ENCODE measurements around the gene KLHDC2.

DNA sequence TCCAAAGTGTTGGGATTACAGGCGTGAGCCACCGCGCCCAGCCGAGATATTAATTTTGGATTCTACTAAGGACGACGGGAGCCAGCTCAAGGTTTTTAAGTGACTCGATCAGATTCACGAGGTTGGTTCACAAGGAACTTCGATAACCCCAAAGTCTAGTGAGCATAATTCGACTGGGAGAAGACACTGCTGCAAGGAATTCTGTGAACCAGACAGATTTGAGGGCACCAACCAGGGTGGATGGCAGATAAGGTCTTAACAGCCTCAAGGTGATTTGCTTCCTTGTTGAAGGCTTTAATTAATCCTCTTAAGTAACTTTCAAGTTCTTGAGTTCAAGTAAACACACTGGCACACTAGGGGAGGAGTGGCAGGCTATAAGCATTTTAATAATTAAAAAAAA is 1.1 kb upstream of the KLHDC2 start:
- TF ChIP-seq, protein P1, sequence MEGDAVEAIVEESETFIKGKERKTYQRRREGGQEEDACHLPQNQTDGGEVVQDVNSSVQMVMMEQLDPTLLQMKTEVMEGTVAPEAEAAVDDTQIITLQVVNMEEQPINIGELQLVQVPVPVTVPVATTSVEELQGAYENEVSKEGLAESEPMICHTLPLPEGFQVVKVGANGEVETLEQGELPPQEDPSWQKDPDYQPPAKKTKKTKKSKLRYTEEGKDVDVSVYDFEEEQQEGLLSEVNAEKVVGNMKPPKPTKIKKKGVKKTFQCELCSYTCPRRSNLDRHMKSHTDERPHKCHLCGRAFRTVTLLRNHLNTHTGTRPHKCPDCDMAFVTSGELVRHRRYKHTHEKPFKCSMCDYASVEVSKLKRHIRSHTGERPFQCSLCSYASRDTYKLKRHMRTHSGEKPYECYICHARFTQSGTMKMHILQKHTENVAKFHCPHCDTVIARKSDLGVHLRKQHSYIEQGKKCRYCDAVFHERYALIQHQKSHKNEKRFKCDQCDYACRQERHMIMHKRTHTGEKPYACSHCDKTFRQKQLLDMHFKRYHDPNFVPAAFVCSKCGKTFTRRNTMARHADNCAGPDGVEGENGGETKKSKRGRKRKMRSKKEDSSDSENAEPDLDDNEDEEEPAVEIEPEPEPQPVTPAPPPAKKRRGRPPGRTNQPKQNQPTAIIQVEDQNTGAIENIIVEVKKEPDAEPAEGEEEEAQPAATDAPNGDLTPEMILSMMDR (optimal IDR thresholded peaks at IDR 0.05 in 1 of 3, IDR thresholded peaks at IDR 0.05 in 1 of 3, conservative IDR thresholded peaks at IDR 0.05 in 1 of 3; ENCODE audit: extremely low read depth in 1 of 3, insufficient read depth in 2 of 3, low read length in 3 of 3): no peak
- no peak for TF ChIP-seq EZH2 (IDR thresholded peaks at IDR 0.05; ENCODE audit: low read length)
